ENCODE results near the gene CXCL14. TPM values are rescaled to one million over a fixed set of nuclear protein-coding genes. Genes with fewer than 3 reads are reported as not detected.

The CXCL14 gene
- total RNA-seq, 1 experiment from 2014 or later = not detected

DNA sequence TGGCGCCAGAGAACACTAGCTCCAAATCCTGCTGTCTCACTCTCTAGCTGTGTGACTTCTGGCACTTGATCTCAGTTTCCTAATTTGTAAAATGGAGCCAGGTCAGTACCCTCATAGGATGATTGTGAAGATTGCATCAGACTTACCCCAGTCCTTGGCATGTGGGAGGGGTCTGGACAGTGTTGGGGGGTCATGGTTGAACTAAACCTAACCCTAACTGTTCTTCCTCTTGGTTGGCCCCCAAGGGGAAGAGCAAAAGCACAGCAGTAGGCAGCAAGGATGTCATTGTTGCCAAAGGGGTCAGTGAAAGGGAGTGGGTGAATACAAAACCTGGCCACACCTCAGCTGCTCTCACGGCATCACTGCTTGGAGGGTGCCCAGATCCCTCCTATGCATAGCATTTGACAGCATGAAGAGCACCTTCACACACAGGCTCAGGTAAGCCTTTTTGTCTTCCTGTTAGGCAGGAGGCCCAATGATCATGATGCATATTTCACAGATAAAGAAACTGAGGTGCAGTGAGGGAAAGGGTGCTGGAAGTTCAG lies 15.7 kb upstream of the CXCL14 start:
- intact Hi-C loops (cut with micrococcal nuclease) = no loop called here
- no peaks in the 10 kb centered on the region for H3K4me1 ChIP-seq (ENCODE audit: control insufficient read depth in 1 of 2, insufficient read depth in 2 of 2, low read length in 2 of 2)
- no peak overlapping the region for H2AFZ ChIP-seq (ENCODE audit: low read depth, low read length, poor library complexity, severe bottlenecking)
- no TSS peak for BruUV-seq (replicated peaks)
- no peak overlapping the region for H3K4me3 ChIP-seq (replicated peaks in 1 of 2; ENCODE audit: low read depth in 1 of 2, low read length in 2 of 2)
- no peak overlapping the region for H3K9ac ChIP-seq (ENCODE audit: low read length)
- no peak overlapping the region for H3K4me2 ChIP-seq (ENCODE audit: low read length)
- ChIA-PET POLR2A (no interaction called here), RAD21 (ENCODE audit: low non-redundant PET in 1 of 2, low total read pairs in 2 of 2, uncharacterized antibody in 2 of 2, unreplicated experiment in 2 of 2) (no interaction called here), CTCF (no interaction called here)
- ATAC-seq (no peak), DNase-seq (ENCODE audit: low read depth, low spot score) (no peak)
- H3K9me3 ChIP-seq (ENCODE audit: control insufficient read depth in 1 of 2, insufficient read depth in 1 of 2, low read depth in 1 of 2, low read length in 2 of 2) = no peaks in the 10 kb centered on the region
- H4K20me1 ChIP-seq (ENCODE audit: insufficient read depth) = no peaks in the 10 kb centered on the region
- TF ChIP-seq, protein P1, sequence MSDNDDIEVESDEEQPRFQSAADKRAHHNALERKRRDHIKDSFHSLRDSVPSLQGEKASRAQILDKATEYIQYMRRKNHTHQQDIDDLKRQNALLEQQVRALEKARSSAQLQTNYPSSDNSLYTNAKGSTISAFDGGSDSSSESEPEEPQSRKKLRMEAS (IDR thresholded peaks at IDR 0.05) = no peak
- TF ChIP-seq, protein P2, sequence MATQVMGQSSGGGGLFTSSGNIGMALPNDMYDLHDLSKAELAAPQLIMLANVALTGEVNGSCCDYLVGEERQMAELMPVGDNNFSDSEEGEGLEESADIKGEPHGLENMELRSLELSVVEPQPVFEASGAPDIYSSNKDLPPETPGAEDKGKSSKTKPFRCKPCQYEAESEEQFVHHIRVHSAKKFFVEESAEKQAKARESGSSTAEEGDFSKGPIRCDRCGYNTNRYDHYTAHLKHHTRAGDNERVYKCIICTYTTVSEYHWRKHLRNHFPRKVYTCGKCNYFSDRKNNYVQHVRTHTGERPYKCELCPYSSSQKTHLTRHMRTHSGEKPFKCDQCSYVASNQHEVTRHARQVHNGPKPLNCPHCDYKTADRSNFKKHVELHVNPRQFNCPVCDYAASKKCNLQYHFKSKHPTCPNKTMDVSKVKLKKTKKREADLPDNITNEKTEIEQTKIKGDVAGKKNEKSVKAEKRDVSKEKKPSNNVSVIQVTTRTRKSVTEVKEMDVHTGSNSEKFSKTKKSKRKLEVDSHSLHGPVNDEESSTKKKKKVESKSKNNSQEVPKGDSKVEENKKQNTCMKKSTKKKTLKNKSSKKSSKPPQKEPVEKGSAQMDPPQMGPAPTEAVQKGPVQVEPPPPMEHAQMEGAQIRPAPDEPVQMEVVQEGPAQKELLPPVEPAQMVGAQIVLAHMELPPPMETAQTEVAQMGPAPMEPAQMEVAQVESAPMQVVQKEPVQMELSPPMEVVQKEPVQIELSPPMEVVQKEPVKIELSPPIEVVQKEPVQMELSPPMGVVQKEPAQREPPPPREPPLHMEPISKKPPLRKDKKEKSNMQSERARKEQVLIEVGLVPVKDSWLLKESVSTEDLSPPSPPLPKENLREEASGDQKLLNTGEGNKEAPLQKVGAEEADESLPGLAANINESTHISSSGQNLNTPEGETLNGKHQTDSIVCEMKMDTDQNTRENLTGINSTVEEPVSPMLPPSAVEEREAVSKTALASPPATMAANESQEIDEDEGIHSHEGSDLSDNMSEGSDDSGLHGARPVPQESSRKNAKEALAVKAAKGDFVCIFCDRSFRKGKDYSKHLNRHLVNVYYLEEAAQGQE (IDR thresholded peaks at IDR 0.05; ENCODE audit: low read depth) = no peak
- TF ChIP-seq ELF1 (IDR thresholded peaks at IDR 0.05; ENCODE audit: borderline replicate concordance, low read depth) (no peak), YY1 (IDR thresholded peaks at IDR 0.05; ENCODE audit: extremely low read depth, insufficient replicate concordance, low read depth, low read length) (no peak), SP1 (IDR thresholded peaks at IDR 0.05; ENCODE audit: low read depth) (no peak), FOSL1 (IDR thresholded peaks at IDR 0.05; ENCODE audit: low read depth) (no peak), EGR1 (IDR thresholded peaks at IDR 0.05; ENCODE audit: low read depth) (no peak), CBX3 (IDR thresholded peaks at IDR 0.05; ENCODE audit: low read depth) (no peak), SRF (IDR thresholded peaks at IDR 0.05; ENCODE audit: low read depth) (no peak), JUND (IDR thresholded peaks at IDR 0.05) (no peak), CEBPB (IDR thresholded peaks at IDR 0.05; ENCODE audit: low read depth) (no peak), POLR2A (IDR thresholded peaks at IDR 0.05; ENCODE audit: borderline replicate concordance, extremely low read depth, insufficient read depth, insufficient read length) (no peak), RAD21 (IDR thresholded peaks at IDR 0.05; ENCODE audit: low read depth) (no peak), TCF7L2 (IDR thresholded peaks at IDR 0.05; ENCODE audit: borderline replicate concordance, extremely low read depth, insufficient read depth, insufficient read length) (no peak), ZNF274 (IDR thresholded peaks at IDR 0.05; ENCODE audit: low read depth, low read length) (no peak)
- no peaks in the 10 kb centered on the region for H3K36me3 ChIP-seq (ENCODE audit: control insufficient read depth in 1 of 2, insufficient read depth in 2 of 2, low read length in 2 of 2)
- H3K27me3 ChIP-seq (ENCODE audit: insufficient read depth, low read length) = peaks cover 33% of the 10 kb centered on the region
- no peaks in the 10 kb centered on the region for H3K79me2 ChIP-seq (ENCODE audit: insufficient read depth, low read length)
- H3K27ac ChIP-seq (ENCODE audit: low read depth, low read length) = no peak overlapping the region
- no peaks in the 10 kb centered on the region for H3K9me2 ChIP-seq (ENCODE audit: insufficient read depth)
